ENCODE results near the gene TMEM150A. TPM values are rescaled to one million over a fixed set of nuclear protein-coding genes. Genes with fewer than 3 reads are reported as not detected.
A peak's percentile ranks its signal among the peaks of the same experiment; 100 is the strongest.

Gene TMEM150A
- total and polyA plus RNA-seq, 2 of the 13 experiments (the other 11 are each of a cell fraction or from before 2014, with no cell fraction given): 30.1 to 70.4 TPM

DNA sequence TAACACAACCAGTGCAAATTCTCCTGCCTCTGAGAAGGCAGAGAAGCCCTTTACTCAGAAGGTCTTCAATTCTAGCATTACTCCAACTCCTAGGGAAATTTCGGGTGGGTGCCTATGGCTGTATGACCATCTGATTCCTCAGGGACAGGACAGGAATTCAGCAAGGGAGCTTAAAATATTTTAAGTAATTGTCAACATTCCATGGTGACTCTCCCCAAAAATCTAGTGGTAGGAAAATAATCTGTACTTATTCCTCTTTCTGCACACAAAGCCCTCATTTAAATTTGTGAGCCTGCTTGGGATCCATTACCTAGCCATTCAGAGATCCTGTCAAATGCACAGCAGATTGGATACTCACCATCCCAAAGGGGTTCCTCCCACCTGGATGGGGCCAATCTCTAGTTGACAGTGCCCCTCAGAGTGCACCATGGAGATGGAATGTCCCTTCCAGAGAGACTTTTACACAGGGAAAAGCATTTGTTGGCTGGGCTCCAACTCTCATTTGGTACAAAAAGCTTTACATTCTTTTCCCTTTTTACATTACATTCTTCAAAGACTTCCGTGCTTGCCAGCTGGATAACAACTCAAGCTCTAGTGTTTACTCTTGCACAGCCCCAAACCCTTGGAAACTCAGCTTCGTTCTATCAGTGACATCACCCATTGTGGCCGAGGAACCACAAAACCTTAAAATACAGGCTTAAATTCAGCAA lies 3.1 kb upstream of the TMEM150A start (continued):
- TF ChIP-seq, protein P1, sequence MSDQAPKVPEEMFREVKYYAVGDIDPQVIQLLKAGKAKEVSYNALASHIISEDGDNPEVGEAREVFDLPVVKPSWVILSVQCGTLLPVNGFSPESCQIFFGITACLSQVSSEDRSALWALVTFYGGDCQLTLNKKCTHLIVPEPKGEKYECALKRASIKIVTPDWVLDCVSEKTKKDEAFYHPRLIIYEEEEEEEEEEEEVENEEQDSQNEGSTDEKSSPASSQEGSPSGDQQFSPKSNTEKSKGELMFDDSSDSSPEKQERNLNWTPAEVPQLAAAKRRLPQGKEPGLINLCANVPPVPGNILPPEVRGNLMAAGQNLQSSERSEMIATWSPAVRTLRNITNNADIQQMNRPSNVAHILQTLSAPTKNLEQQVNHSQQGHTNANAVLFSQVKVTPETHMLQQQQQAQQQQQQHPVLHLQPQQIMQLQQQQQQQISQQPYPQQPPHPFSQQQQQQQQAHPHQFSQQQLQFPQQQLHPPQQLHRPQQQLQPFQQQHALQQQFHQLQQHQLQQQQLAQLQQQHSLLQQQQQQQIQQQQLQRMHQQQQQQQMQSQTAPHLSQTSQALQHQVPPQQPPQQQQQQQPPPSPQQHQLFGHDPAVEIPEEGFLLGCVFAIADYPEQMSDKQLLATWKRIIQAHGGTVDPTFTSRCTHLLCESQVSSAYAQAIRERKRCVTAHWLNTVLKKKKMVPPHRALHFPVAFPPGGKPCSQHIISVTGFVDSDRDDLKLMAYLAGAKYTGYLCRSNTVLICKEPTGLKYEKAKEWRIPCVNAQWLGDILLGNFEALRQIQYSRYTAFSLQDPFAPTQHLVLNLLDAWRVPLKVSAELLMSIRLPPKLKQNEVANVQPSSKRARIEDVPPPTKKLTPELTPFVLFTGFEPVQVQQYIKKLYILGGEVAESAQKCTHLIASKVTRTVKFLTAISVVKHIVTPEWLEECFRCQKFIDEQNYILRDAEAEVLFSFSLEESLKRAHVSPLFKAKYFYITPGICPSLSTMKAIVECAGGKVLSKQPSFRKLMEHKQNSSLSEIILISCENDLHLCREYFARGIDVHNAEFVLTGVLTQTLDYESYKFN (CRISPR knock-in tag; conservative IDR thresholded peaks at IDR 0.05): 0 out of 2 replicates have a peak, but pooled peaks have one; percentile 12
- TF ChIP-seq, protein P2, sequence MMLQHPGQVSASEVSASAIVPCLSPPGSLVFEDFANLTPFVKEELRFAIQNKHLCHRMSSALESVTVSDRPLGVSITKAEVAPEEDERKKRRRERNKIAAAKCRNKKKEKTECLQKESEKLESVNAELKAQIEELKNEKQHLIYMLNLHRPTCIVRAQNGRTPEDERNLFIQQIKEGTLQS (CRISPR knock-in tag; IDR thresholded peaks at IDR 0.05): 0 out of 2 replicates have a peak, but pooled peaks have one; percentile 8
- TF ChIP-seq MTA1 (CRISPR knock-in tag; IDR thresholded peaks at IDR 0.05; ENCODE audit: borderline replicate concordance): no peak
- no peak for TF ChIP-seq SOX6 (IDR thresholded peaks at IDR 0.05)
- peak; percentile 53; the same call in 1 of the 2 replicates for TF ChIP-seq SOX6 (CRISPR knock-in tag; IDR thresholded peaks at IDR 0.05)
- TF ChIP-seq, protein P3, sequence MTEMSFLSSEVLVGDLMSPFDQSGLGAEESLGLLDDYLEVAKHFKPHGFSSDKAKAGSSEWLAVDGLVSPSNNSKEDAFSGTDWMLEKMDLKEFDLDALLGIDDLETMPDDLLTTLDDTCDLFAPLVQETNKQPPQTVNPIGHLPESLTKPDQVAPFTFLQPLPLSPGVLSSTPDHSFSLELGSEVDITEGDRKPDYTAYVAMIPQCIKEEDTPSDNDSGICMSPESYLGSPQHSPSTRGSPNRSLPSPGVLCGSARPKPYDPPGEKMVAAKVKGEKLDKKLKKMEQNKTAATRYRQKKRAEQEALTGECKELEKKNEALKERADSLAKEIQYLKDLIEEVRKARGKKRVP (CRISPR knock-in tag; IDR thresholded peaks at IDR 0.05): no peak
- TF ChIP-seq, protein P4, sequence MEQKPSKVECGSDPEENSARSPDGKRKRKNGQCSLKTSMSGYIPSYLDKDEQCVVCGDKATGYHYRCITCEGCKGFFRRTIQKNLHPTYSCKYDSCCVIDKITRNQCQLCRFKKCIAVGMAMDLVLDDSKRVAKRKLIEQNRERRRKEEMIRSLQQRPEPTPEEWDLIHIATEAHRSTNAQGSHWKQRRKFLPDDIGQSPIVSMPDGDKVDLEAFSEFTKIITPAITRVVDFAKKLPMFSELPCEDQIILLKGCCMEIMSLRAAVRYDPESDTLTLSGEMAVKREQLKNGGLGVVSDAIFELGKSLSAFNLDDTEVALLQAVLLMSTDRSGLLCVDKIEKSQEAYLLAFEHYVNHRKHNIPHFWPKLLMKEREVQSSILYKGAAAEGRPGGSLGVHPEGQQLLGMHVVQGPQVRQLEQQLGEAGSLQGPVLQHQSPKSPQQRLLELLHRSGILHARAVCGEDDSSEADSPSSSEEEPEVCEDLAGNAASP (CRISPR knock-in tag; IDR thresholded peaks at IDR 0.05; ENCODE audit: borderline replicate concordance): 0 out of 2 replicates have a peak, but pooled peaks have one; percentile 11
- TF ChIP-seq GLI4 (CRISPR knock-in tag; IDR thresholded peaks at IDR 0.05; ENCODE audit: borderline replicate concordance): no peak; the same call in 1 of the 2 replicates
- peak; percentile 66 for TF ChIP-seq PAF1 (CRISPR knock-in tag; IDR thresholded peaks at IDR 0.05)
- peak; percentile 28; the same call in 1 of the 2 replicates for TF ChIP-seq FOSL2 (CRISPR knock-in tag; IDR thresholded peaks at IDR 0.05)
- TF ChIP-seq TCF7 (IDR thresholded peaks at IDR 0.05; ENCODE audit: low read depth): peak; percentile 74
- TF ChIP-seq, protein P5, sequence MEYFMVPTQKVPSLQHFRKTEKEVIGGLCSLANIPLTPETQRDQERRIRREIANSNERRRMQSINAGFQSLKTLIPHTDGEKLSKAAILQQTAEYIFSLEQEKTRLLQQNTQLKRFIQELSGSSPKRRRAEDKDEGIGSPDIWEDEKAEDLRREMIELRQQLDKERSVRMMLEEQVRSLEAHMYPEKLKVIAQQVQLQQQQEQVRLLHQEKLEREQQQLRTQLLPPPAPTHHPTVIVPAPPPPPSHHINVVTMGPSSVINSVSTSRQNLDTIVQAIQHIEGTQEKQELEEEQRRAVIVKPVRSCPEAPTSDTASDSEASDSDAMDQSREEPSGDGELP (IDR thresholded peaks at IDR 0.05; ENCODE audit: borderline replicate concordance, low read depth): peak; percentile 88
- TF ChIP-seq ZNF615 (CRISPR knock-in tag; IDR thresholded peaks at IDR 0.05; ENCODE audit: borderline replicate concordance): no peak
- TF ChIP-seq ZNF264 (CRISPR knock-in tag; IDR thresholded peaks at IDR 0.05): 0 out of 2 replicates have a peak, but pooled peaks have one; percentile 59
- TF ChIP-seq, protein P6, sequence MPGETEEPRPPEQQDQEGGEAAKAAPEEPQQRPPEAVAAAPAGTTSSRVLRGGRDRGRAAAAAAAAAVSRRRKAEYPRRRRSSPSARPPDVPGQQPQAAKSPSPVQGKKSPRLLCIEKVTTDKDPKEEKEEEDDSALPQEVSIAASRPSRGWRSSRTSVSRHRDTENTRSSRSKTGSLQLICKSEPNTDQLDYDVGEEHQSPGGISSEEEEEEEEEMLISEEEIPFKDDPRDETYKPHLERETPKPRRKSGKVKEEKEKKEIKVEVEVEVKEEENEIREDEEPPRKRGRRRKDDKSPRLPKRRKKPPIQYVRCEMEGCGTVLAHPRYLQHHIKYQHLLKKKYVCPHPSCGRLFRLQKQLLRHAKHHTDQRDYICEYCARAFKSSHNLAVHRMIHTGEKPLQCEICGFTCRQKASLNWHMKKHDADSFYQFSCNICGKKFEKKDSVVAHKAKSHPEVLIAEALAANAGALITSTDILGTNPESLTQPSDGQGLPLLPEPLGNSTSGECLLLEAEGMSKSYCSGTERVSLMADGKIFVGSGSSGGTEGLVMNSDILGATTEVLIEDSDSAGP (CRISPR knock-in tag; IDR thresholded peaks at IDR 0.05; ENCODE audit: borderline replicate concordance): no peak
- TF ChIP-seq, protein P7, sequence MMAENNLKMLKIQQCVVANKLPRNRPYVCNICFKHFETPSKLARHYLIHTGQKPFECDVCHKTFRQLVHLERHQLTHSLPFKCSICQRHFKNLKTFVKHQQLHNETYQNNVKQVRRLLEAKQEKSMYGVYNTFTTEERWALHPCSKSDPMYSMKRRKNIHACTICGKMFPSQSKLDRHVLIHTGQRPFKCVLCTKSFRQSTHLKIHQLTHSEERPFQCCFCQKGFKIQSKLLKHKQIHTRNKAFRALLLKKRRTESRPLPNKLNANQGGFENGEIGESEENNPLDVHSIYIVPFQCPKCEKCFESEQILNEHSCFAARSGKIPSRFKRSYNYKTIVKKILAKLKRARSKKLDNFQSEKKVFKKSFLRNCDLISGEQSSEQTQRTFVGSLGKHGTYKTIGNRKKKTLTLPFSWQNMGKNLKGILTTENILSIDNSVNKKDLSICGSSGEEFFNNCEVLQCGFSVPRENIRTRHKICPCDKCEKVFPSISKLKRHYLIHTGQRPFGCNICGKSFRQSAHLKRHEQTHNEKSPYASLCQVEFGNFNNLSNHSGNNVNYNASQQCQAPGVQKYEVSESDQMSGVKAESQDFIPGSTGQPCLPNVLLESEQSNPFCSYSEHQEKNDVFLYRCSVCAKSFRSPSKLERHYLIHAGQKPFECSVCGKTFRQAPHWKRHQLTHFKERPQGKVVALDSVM (CRISPR knock-in tag; IDR thresholded peaks at IDR 0.05): no peak
- no peak for TF ChIP-seq ZNF17 (CRISPR knock-in tag; IDR thresholded peaks at IDR 0.05)
